ENCODE results near the gene TRIM27.

GRCh38 chr6:28876710-28877109 is 47.1 kb downstream of the TRIM27 start:
- TF ChIP-seq GATA2 (IDR thresholded peaks at IDR 0.05; ENCODE audit: low read depth, low read length) (no peak), GATA3 (IDR thresholded peaks at IDR 0.05; ENCODE audit: low read depth, low read length) (no peak)

All from SH-SY5Y (cell line).